GM19467 (cell line): ENCODE results near the gene VAV2.
"Not testable (repeated sequence)": the region's sequence is repeated elsewhere in the genome, so short reads cannot be mapped to it uniquely, and the experiment has no call there.

Source experiments
- ATAC-seq: cut with Tn5 transposase; IDR thresholded peaks from one replicate; pipeline ENCODE4 v1.9.1; 2021; ENCODE audit warnings: mild to moderate bottlenecking, moderate library complexity; ENCODE audit not compliant: unreplicated experiment

Gene VAV2

GRCh38 chr9:133969681-133970580 lies 22.2 kb downstream of the VAV2 start:
- ATAC-seq, result no peak

GRCh38 chr9:133968966-133969617 lies 23.0 kb downstream of the VAV2 start:
- no peak for ATAC-seq

GRCh38 chr9:133968428-133968827 lies 23.7 kb downstream of the VAV2 start:
- ATAC-seq, result no peak

- ATAC-seq, result no peak
These were observed 24.9 kb downstream of the VAV2 start for GRCh38 chr9:133967024-133967741.

GRCh38 chr9:133964463-133964862 lies 27.7 kb downstream of the VAV2 start:
- ATAC-seq, result no peak

GRCh38 chr9:133963166-133963565 lies 29.0 kb downstream of the VAV2 start:
- no peak for ATAC-seq

- ATAC-seq, result no peak
These were observed 29.8 kb downstream of the VAV2 start for GRCh38 chr9:133962341-133962740.

- ATAC-seq, result no peak
These were observed 30.6 kb downstream of the VAV2 start for GRCh38 chr9:133961226-133962165.

GRCh38 chr9:133960568-133961129 lies 31.5 kb downstream of the VAV2 start:
- no peak for ATAC-seq

GRCh38 chr9:133959966-133960567 lies 32.1 kb downstream of the VAV2 start:
- no peak for ATAC-seq

GRCh38 chr9:133959171-133959570 lies 33.0 kb downstream of the VAV2 start:
- ATAC-seq, result no peak

- ATAC-seq, result no peak
These were observed 33.4 kb downstream of the VAV2 start for GRCh38 chr9:133958756-133959155.

- not testable (repeated sequence) for ATAC-seq
These were observed 34.4 kb downstream of the VAV2 start for GRCh38 chr9:133957772-133958171.

- ATAC-seq, result no peak
These were observed 34.8 kb downstream of the VAV2 start for GRCh38 chr9:133957328-133957727.

- no peak for ATAC-seq
These were observed 35.5 kb downstream of the VAV2 start for GRCh38 chr9:133956520-133957076.

- ATAC-seq, result no peak
These were observed 36.2 kb downstream of the VAV2 start for GRCh38 chr9:133955821-133956411.

- ATAC-seq, result no peak
These were observed 37.1 kb downstream of the VAV2 start for GRCh38 chr9:133954862-133955529.

GRCh38 chr9:133953976-133954709 lies 38.0 kb downstream of the VAV2 start:
- ATAC-seq, result no peak
